Measurements from ENCODE around the gene DAP.

Gene DAP

GRCh38 chr5:10688651-10689171 is 72.3 kb downstream of the DAP start:
- no peak for DNase-seq

GRCh38 chr5:10686890-10687289 is 74.1 kb downstream of the DAP start:
- DNase-seq, result no peak

- no peak for DNase-seq
Observed at GRCh38 chr5:10685115-10685521, 75.9 kb downstream of the DAP start.

- DNase-seq, result no peak
Observed at GRCh38 chr5:10684303-10685086, 76.5 kb downstream of the DAP start.

GRCh38 chr5:10682801-10683525 is 78.1 kb downstream of the DAP start:
- no peak for DNase-seq

GRCh38 chr5:10681731-10682679 is 79.0 kb downstream of the DAP start:
- DNase-seq, result no peak

GRCh38 chr5:10680876-10681481 is 80.1 kb downstream of the DAP start:
- DNase-seq, result no peak

GRCh38 chr5:10679336-10679988 is 81.6 kb downstream of the DAP start:
- no peak for DNase-seq

GRCh38 chr5:10678244-10678643 is 82.8 kb downstream of the DAP start:
- DNase-seq, result no peak

- DNase-seq, result no peak
Observed at GRCh38 chr5:10677533-10677932, 83.5 kb downstream of the DAP start.

- DNase-seq, result no peak
Observed at GRCh38 chr5:10676946-10677345, 84.1 kb downstream of the DAP start.

- no peak for DNase-seq
Observed at GRCh38 chr5:10676224-10676623, 84.8 kb downstream of the DAP start.

- no peak for DNase-seq
Observed at GRCh38 chr5:10675177-10675700, 85.8 kb downstream of the DAP start.

GRCh38 chr5:10674582-10674981 is 86.5 kb downstream of the DAP start:
- DNase-seq, result no peak

GRCh38 chr5:10674096-10674495 is 86.9 kb downstream of the DAP start:
- no peak for DNase-seq

- DNase-seq, result no peak
Observed at GRCh38 chr5:10673407-10673806, 87.6 kb downstream of the DAP start.

GRCh38 chr5:10673017-10673389 is 88.0 kb downstream of the DAP start:
- DNase-seq, result no peak

- DNase-seq, result no peak
Observed at GRCh38 chr5:10672146-10673016, 88.7 kb downstream of the DAP start.

GRCh38 chr5:10671041-10672008 is 89.7 kb downstream of the DAP start:
- no peak for DNase-seq

- no peak for DNase-seq
Observed at GRCh38 chr5:10669983-10670382, 91.1 kb downstream of the DAP start.
